OCI-LY1 (cell line): ENCODE measurements around the gene SAMD3.

Source experiments
- EZH2 ChIP-seq: fragments of 200-600 bp; sonication (generic), shearing (Covaris generic); IDR thresholded peaks from 2 replicates; pipeline ENCODE4 v1.8.0; 2017; ENCODE audit warnings: borderline replicate concordance, mixed run types, mild to moderate bottlenecking, antibody characterized with exemption, low read length, moderate library complexity, mixed read lengths
- TF ChIP-seq, protein P1 (sequence below): fragments of 200-600 bp; sonication (generic), shearing (Covaris generic); IDR thresholded peaks from 2 replicates; pipeline ENCODE4 v1.5.1; 2017; ENCODE audit warnings: mild to moderate bottlenecking, antibody characterized with exemption, low read length, moderate library complexity, mixed read lengths

DNA sequence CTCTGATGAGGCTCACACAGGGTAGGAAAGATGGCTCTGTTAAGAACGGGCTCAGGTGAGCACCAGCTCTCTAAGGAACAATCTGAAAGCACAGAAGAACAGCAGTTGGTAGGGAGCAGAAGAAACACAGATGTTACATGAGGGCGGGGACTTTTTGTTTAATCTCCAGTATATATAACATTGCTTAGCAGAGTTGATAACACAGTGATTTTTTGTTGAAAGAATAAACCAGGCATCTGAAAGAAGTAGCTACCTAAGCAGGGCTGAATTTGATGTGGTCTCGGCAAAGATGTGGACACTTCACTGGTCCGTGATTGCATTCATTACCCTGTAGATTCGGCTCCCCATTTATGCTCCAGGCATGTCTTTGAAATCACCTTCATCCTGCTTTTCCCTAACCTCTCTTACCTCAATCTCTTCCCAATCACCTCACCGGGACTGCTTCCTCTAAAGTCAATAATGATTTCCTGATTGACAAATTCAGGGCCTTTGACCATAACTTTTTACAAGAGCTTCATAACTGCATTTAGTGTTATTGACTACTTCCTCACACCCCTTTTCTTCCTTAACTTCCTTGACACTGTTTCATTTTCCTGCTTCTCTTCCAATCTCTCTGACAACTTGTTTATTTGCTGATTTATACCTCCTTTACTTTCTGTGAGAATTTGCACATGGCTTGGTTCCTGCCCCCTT is 34.4 kb downstream of the SAMD3 start:
- TF ChIP-seq, protein P1, sequence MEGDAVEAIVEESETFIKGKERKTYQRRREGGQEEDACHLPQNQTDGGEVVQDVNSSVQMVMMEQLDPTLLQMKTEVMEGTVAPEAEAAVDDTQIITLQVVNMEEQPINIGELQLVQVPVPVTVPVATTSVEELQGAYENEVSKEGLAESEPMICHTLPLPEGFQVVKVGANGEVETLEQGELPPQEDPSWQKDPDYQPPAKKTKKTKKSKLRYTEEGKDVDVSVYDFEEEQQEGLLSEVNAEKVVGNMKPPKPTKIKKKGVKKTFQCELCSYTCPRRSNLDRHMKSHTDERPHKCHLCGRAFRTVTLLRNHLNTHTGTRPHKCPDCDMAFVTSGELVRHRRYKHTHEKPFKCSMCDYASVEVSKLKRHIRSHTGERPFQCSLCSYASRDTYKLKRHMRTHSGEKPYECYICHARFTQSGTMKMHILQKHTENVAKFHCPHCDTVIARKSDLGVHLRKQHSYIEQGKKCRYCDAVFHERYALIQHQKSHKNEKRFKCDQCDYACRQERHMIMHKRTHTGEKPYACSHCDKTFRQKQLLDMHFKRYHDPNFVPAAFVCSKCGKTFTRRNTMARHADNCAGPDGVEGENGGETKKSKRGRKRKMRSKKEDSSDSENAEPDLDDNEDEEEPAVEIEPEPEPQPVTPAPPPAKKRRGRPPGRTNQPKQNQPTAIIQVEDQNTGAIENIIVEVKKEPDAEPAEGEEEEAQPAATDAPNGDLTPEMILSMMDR, result no peak
- TF ChIP-seq EZH2, result no peak
